Stimulated activated CD8-positive, alpha-beta memory T cell treated with anti-CD3 and anti-CD28 coated beads, Interleukin-2, amount 100 ng/mL, for 48 hours (primary cell): ENCODE measurements around the gene SH3TC1.
A peak's percentile ranks its signal among the peaks of the same experiment; 100 is the strongest.

ENCODE experiments used
- DNase-seq, 2 donors: peaks; one replicate each; pipeline ENCODE4 v3.0.0-alpha.2; 2020; ENCODE audit warnings: low read depth in 2 of 2

The SH3TC1 gene

DNA sequence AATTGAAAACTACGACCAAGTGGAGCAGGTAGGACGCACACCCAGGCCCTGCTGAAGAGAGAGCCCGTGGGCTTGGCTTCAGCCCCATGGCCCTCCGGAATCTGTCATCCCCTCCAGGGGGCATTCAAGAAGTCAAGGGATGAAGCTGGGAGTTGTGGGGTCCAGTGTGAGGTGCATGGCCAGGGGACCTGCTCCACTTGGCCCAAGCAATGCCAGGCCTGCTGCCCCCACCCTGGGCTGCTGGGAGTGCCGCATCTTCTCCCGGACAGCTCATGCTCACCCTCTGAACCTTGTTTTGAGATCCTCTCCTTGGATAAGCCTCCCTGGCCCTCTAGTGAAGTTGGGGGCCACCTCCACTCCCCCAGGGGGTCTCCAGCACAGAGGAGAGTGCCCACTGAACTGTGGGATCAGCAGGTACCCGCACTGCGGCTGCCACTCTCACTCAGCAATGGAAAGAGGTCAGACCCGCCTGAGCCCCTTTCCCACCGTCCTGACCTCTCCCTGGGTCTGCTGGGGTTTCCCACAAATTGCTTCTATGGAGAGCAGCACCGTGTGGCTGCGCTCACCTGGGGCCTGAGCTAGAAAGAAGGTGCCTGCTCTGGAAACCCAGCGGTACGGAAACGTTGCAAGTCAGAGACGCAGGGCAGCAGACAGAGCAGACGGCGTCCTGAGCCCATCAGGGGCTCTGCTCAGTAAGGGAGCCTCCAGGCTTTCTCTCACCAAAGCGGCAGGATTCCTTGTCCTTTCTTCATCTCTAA is 35.5 kb upstream of the SH3TC1 start:
- no peak for DNase-seq

DNA sequence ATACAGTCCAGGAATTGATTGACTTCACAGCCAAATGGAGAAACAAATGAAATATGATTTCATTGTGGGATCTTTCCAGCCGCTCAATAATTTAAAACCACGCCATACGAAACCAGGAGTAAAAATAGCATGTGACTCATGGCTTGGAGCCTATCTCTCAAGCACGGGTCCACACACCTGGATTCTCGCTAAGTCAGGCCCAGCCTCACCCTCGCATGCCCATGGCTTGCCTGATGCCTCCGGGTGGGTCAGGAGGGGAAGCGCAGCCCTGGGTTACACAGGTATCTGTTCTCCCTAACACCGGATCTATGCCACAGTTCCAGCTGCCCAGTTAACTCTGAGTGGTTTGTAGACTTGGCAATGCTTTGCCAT is 34.9 kb upstream of the SH3TC1 start:
- no peak for DNase-seq

DNA sequence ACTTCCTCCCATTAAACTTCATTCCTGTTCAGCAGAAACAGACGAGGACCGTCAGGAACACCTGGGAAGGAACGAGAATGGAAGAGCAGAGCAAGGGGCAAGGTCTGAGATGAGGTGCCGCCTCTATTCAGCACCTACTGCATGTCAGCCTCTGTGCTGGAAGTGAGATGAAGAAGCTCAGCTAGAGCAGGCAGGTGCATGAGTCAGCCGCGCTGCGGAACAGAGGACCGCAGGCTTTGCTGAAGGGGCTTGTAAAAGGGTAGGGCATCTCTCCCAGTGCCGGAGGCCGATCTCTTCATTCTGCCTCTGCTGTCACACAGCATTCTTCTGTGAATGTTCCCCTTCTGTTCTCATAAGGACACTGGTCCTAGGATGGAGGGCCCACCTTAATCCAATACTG is 34.4 kb upstream of the SH3TC1 start:
- no peak for DNase-seq

DNA sequence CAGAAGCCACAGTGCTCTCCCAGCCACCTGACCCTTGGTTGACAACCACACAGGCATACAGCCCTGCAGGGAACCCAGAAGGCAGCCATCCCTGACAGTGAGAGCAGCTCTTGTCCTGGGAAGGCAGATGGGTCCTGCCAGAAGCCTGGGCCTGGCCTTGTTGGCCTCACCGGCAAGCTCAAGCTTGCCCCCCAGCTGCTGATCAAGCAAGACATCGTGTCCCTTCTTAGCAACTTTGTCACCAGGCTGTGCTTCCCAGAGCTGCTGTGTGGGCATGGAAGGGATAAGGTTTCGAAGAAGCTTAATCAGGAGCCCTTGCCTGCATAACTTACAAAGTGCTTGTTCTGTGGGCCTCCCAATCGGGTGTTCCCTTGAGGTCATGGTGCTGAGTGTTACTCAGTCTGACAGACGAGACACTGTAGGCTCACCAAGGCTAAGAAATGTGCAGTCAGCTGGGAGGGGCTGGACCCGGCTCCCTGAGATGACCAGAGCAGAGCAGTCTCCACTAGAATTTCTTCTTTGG is 33.7 kb upstream of the SH3TC1 start:
- DNase-seq, result no peak

DNA sequence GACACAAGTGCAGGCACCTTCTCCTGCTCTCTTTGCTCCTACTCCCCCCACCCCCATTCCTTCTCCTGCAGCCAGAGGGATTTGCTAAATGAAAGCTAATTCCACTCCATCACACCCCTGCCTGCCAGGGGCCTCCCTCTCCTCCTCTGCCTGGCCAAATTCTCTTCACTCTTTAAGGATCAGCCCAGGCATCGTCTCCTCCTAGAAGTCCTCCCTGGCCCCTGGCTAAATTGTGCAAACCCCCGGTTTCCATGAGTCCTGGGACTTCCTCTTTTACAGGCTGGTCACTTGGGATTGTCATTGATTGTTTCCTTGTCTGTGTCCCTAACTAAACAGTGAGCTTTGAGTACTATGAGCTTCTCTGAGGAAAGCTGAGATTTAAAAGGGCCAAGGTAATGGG is 31.8 kb upstream of the SH3TC1 start:
- no peak for DNase-seq

DNA sequence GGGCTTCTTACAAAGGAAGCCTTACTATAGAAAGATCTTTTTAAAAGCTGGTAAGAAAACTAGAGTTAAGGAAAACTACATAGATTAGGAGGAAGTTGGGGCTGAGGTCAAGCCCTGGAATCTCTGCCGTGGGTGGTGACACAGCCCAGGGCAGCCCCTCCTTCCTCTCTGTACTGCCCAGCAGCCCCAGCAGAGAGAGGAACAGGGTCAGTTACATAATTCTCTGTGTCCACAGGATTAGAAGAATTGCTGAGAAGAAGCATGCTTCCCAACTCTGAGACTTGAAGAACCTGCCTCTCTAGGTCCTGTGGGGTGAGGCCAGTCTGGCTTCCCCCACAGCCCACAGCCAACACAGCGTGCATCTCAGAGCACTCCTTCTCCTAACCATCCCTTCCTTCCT is 31.3 kb upstream of the SH3TC1 start:
- no peak for DNase-seq

DNA sequence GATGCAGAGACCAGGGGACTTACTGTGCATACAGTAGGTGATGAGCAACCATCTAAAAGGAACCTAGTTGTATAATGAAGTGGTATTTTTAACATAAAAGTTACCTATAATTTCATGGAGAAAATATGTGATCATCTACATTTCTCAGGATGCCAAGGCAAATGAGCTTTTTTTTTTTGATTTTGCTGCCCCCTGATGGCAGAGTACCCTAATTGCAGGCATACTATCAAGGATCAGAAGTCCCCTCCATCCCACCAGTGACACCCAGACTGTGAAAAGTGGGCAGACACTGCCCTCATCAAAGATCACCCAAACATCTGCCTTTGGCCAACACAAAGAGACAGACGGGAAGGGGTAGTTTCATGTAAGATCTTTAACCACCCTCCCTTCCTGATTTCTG is 30.9 kb upstream of the SH3TC1 start:
- DNase-seq, result no peak

DNA sequence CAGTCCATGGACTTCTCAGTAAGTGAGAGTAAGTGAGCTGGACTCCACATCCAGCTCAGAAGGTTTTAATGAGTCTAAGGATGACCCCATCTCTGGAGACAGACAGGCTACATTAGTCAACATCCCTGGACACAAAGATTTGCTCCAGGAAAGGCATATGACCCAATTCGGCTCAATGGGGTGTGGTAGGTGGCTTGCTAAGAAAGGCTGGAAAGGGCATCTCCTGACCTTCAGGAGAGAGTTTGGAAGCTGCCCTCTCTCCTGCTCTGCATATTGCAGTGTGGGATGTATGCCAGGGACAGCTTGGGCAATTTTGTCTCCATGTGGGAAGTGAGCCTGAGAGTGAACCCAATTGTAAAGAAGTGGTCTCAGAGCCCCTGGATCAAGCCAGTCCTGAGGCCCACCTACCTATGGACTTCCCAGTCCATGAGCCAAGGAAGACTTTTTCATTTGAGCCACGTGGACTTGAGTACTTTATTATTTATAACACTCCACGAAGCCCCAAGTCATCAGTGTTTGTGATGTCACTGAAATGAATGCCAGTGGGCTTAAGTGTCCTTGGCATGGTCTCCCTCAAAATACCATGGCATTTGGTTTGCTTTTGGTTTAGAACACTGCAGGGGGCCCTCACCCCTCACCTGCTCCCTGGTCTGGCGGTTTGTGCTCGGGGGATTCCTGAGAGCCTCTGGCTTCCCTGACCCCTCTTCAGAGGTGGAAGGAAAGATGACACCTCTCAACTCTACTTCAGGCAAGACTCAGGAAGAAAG is 30.1 kb upstream of the SH3TC1 start:
- DNase-seq, result no peak

DNA sequence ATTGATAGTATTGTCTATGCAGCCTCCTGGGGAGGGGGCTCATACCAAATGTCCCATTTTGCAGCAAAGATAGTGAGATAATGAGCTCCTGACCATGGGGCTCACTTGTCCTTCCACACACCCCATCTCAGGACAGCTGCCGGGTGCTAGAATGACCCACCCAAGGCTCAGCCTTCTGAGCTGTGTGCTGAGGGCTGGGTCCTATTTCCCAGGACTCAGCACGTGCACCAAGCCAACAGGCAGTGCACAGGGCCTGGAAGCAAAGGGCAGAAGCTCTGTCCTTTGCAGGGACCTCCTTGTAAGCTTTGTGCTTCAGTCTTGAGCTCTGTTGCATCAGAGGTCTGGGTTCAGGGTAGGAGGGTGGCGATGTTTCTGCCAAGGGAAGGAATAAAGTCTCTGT is 29.3 kb upstream of the SH3TC1 start:
- no peak for DNase-seq

DNA sequence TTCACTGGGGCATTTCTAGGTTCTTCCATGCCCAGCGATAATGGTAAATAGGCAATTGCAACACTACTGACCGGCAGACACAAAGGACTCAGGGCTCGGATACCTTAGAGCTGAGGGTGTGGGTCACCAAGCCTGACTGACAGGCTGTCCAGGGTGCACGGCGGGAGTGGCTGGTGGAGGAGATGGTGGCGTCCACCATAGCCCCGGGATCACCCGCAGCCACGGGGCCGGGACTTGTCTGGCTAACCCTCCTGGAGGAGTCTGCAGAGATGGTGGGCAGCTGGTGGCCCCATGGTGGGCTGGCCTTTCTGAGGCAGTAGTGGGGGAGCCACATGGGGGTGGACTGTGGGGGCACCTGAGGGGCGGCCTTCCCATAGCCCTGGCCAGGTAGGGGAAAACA is 28.7 kb upstream of the SH3TC1 start:
- DNase-seq, result no peak

DNA sequence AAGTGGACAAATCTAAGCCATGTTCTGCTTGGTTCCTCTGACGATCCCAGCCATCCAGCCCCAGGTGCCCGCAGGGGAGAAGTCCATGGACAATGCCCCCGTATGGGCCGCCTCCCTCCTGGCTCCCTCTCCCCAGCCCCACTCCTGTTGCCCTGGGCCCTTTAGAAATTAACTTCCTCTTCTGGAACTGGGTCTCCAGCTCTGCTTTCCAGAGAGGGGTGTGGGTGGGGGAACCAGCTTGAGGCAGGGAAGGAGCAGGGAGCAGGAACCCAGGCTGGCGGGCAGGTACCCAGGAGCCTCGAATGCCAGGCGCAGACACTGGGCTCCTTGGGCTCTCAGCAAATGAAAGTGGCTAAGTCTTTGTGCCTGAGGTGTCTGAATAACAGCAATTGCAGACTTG is 27.8 kb upstream of the SH3TC1 start:
- DNase-seq, result no peak

DNA sequence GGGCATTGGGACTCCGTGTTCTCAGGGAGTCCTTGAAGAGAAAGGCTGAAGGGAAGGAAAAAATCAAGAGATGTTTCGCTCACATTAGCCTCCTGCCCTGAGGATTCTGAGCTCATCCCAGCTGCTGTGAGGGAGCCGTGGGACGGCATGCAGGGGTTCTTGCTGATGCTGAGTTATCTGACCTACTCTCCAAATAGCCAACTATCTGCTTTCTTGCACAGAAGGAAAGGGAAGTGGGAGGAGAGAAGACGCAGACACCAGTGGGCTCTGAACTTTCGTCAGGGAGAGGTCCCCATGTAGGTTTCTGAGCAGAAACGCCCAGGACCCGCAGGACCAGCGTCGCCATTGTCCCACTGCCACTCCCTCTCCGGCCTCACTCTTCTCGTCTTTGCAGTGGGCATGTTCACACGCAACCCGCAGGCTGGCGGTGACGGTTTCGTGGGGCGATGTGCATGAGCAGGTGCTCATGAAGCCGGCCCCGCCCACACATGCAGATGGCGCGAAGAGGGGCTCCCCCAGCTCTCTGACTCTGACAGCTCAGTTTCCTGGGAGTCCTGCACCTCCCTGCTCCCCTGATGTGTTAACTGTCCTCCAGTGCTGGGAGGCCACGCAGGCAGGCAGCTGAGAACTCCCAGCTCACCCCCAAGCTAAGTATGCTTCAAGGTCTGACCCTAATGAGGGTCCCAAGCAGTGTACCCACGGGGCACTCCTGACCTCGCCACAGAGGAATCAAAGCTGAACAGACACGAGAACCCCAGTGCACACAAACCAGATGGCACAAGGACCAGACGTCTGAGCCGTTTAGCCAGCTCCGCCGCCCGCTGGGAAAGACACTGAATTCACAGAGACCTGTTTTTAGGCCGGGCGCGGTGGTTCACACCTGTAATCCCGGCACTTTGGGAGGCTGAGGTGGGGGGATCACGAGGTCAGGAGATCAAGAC is 26.8 kb upstream of the SH3TC1 start:
- peak in 1 of 2 donors; percentile 33 for DNase-seq

DNA sequence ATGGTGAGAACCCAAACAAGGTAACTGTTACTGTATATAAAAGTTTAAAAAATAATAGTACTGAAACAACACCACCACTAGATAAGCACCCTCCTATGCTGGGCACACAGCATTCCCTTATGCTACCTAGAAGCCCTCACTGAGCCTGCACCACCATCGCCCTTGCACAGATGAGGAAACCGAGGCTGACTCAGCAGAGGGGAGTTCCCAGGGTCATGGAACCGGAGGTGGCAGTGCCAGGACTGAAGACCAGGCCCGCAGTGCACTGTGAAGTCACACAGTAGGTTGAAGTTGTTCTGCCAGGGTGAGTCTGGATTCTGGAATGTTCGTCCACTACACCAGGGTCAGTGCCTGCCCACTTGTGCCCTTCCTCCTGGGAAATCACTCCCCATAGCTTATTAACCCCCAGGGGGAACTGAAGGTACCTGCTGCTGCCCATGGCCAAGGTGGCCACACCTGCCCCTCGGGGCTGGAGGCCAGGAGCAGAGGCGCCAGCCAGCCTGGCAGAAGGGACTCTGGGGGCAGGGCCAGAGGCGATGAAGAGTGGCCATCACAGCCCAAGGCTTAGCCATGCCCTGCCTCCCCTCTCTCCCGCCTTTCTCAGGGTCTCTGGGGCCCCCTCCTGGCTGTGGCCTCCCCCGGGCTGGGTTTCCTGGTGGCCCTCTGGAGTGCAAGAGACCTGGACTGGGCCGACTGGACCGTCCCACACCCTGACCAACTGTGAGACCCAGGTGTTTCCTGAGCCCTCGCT is 25.4 kb upstream of the SH3TC1 start:
- no peak for DNase-seq

DNA sequence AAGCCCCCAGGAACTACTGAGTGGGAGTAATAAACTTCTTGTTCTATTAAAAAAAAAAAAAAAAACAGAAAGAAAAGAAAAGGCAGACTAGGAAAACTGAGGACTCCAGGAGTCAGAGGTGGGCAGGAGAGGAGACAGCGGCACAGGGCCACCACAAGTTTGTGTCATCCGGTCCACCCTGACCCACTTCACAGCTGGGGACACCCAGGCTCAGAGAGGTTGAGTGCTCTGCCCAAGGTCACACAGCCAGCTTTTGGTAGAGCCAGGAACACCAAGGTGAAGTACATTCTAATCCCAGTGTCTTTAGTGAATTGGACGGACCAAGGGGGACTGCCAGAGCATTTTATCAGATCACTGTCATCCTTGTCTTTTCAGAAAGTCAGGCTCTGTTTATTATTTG is 24.1 kb upstream of the SH3TC1 start:
- DNase-seq, result no peak

DNA sequence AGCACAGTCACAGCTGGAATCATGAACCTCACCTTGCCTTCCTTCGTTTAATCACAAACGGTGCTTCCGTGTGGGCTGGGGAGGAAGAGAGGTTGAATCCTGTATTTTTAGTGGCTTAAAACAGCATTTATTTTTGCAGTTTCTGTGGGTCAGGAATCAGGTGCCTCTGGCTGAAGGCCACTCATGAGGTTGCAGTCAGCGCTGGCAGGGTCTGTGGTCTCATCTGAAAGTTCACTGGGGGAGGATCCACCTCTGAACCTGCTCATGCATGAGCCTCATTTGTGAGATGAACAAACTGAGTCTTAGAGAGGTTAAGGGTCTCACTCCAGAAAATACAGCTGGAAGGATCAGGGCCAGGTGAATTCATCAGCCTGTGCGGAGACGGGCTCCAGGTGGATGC is 23.4 kb upstream of the SH3TC1 start:
- no peak for DNase-seq

DNA sequence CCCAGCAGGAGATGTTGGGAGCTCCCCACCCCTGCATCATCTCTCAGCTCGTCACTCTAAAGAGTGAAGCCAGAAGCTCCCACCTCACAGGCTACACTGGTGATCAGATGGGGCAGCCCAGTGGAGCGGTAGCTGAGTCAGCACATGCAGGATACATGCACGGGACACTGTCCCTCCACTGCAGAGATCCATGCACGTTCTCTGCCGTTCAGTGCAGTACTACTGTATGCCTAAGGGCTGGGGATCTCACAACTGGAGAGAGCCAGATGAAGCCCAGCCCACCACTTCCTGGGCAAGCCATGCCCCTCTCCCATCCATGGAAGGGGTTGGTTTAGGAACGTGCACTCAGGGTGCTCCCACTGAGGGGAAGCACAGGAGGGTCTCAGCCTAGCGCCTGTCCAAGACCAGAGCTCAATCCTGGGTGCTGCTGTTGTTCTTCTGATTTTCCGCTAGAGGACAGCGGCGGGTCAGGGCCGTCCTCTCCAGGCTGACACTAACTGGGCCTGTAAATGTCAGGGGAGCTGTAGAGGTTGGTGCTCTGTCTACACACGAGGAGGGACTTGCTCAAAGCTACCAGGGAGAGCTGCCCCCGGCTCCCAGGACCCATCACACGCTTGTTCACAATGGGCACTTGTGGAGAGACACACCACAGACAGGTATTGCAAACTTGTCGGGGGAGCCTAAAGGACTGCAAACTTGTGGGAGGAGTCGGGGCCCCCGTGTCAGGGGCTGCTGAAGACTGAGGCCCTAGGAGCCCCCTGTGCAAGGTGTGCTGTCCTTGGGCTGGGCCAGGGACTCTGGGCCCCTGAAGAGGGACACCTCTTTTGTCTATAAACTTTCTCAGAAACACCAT is 22.3 kb upstream of the SH3TC1 start:
- DNase-seq, result no peak

DNA sequence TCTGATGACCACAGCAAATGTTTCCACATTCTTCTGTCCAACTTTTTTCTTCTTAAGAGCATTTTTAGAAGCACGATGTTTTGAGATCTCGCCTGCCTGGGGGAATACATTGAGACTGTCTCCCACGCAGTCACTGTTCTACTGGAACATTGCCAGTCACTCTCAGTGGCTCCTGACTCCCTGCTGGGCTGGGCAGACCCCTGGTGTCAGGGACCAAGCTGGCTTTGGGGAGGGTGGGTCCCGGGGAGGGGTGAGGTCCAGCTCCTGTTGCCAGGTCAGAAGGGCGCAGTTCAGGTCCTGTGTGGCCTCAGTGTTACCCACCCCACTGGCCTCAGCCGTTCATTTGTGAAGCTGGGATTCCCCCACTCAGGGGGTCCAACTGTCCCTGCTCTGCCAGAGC is 21.5 kb upstream of the SH3TC1 start:
- no peak for DNase-seq

DNA sequence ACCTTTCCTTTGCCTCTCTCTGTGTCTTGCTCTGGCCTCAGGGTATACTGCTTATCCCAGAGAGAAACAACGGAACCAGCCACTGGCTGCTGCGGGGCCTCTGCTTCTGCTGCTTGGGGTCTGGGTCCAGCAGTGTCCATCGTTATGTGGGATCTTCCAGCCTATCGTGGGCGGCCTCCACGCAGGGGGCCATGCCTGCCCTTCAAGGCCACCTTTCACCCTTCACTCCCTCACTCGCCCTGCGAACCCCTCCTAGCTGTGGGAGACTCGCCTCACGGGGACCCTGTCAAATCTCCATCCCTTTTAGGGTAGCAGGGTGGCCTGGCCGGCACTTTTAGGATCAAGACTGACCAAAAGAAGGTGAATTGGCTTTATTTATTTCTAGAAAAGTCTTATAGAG is 21.1 kb upstream of the SH3TC1 start:
- no peak for DNase-seq

DNA sequence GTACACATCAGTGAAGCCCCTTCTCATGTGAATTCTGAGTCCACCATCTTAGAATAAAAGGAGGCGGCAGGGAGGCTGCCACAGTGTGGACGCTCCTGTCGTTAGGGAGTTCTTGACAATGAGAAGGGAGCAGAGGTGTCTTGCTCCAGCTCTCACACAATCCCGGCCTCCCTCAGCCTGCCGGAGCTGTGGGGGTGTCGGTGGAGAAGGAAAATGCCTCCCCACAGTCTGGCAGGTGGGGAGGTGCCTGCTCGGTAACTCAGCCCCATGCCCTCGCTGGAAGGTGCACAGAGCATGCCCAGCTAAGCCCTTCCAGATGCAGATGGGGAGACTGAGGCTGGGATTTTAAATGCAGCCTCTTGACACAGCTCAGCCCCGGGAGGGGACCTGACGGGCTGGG is 20.0 kb upstream of the SH3TC1 start:
- DNase-seq, result no peak

DNA sequence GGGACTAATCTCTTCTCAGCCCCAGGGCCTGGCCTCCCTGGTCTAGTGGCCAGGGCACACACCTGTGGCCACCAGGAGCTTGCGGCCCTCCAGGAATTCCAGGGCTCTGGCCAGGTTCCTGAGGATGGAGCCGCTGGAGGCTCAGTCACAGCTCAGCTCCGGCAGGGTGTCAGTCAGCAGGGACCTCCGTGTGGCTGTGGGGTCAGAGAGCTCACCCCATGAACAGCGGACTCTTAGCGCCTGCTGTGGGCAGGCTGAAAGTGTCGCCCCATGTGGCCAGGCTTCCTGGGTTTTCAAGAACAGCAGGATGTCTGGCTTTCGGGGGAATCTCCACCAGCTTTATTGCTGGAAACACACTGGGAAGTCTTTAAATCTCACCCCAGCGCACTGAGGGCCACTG is 19.3 kb upstream of the SH3TC1 start:
- no peak for DNase-seq
